ENCODE data around the gene KIF11. TPM values are rescaled to one million over a fixed set of nuclear protein-coding genes. Genes with fewer than 3 reads are reported as not detected.

Gene KIF11
- total RNA-seq, 1 donor from 2014 or later, result 2.5 TPM

GRCh38 chr10:92688927-92689662, 96.2 kb downstream of the KIF11 start:
- Mint-ChIP-seq H3K36me3 (ENCODE audit: low read depth) (peaks cover 31% of the 10 kb centered on the region), H3K4me1 (peaks cover 38% of the 10 kb centered on the region), H3K27me3 (no peaks in the 10 kb centered on the region), H3K27ac (peak overlapping the region; percentile 85), H3K9me3 (peaks cover 7% of the 10 kb centered on the region), H3K4me3 (peak overlapping the region; percentile 86)
- no peak for DNase-seq
- POLR2A ChIA-PET, result interaction anchor here (0.7 to 7.5 kb wide), 22 partner anchors 8 to 158 kb away, joined by 3 to 154 read pairs (median 15); partner anchors contain the start of genes EXOC6 and KIF11
- intact Hi-C loops (cut with micrococcal nuclease), result loop anchor here (1.0 kb wide), 7 partner anchors 23 to 191 kb away; no protein-coding TSS in a partner anchor
- TF ChIP-seq CTCF (IDR thresholded peaks at IDR 0.05), result no peak
- ATAC-seq (ENCODE audit: low read depth), result peak; percentile 8
- CTCF ChIA-PET, result interaction anchor here (0.5 to 5.8 kb wide), 12 partner anchors 23 to 175 kb away, joined by 3 to 33 read pairs (median 4); partner anchors contain the start of gene EXOC6

DNA sequence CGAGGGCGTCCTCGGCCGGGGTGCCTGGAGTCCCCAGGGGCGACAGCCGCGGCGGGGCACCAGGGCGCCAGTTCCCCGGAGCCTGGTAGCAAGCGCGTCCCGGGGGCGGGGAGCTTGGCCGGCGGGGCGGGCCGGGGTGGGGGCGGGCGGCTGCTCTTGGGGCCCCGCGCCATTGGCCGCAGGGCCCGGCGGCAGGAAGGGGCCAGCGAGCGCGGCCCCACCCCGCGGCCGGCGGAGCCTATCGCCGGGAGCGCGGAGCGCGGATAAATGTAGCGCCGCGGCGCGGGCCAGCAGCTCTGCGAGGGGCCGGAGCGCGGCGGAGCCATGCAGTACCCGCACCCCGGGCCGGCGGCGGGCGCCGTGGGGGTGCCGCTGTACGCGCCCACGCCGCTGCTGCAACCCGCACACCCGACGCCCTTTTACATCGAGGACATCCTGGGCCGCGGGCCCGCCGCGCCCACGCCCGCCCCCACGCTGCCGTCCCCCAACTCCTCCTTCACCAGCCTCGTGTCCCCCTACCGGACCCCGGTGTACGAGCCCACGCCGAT, 96.8 kb downstream of the KIF11 start, which contains the start of gene HHEX:
Gene HHEX (plus strand): TSS at position 293 of the 548 bp plus-strand sequence. CDS start 32 bp downstream, at position 325.
- CTCF ChIA-PET, result interaction anchor here (0.6 to 5.8 kb wide), 12 partner anchors 22 to 191 kb away, joined by 3 to 33 read pairs (median 4); partner anchors contain the start of gene EXOC6
- H3K4me3 Mint-ChIP-seq, result peak within 1 kb of the TSS; percentile 86
- peaks cover 45% of the 10 kb centered on the region for H3K4me1 Mint-ChIP-seq
- H3K36me3 Mint-ChIP-seq (ENCODE audit: low read depth), result peaks cover 35% of the 10 kb centered on the region
- DNase-seq (peak; percentile 79), ATAC-seq (ENCODE audit: low read depth) (peak; percentile 75)
- peaks cover 5% of the 10 kb centered on the region for H3K9me3 Mint-ChIP-seq
- POLR2A ChIA-PET, result interaction anchor here (0.6 to 7.5 kb wide), 26 partner anchors 9 to 162 kb away, joined by 3 to 154 read pairs (median 12); partner anchors contain the start of genes EXOC6 and KIF11
- H3K27ac Mint-ChIP-seq, result peak within 1 kb of the TSS; percentile 92
- TF ChIP-seq CTCF (IDR thresholded peaks at IDR 0.05), result no peak
- H3K27me3 Mint-ChIP-seq, result no peaks in the 10 kb centered on the region
- intact Hi-C loops (cut with micrococcal nuclease), result loop anchor here (1.0 kb wide), 8 partner anchors 23 to 191 kb away; partner anchors contain the start of gene EXOC6

GRCh38 chr10:92690211-92690914, 97.4 kb downstream of the KIF11 start:
- peaks cover 2% of the 10 kb centered on the region for H3K9me3 Mint-ChIP-seq
- H3K36me3 Mint-ChIP-seq (ENCODE audit: low read depth), result peaks cover 39% of the 10 kb centered on the region
- H3K4me1 Mint-ChIP-seq, result peaks cover 49% of the 10 kb centered on the region
- no peaks in the 10 kb centered on the region for H3K27me3 Mint-ChIP-seq
- H3K27ac Mint-ChIP-seq, result peak overlapping the region; percentile 92
- DNase-seq (peak; percentile 75), ATAC-seq (ENCODE audit: low read depth) (peak; percentile 23)
- intact Hi-C loops (cut with micrococcal nuclease), result loop anchor here (1.0 kb wide), 1 partner anchor 158 kb away; the partner anchor contains the start of gene EXOC6
- CTCF ChIA-PET, result interaction anchor here (0.6 to 5.8 kb wide), 15 partner anchors 9 to 190 kb away, joined by 3 to 33 read pairs (median 3); partner anchors contain the start of gene EXOC6
- POLR2A ChIA-PET, result interaction anchor here (0.6 to 7.5 kb wide), 35 partner anchors 9 to 452 kb away, joined by 3 to 154 read pairs (median 9); partner anchors contain the start of genes EXOC6, IDE and KIF11
- no peak for TF ChIP-seq CTCF (IDR thresholded peaks at IDR 0.05)
- H3K4me3 Mint-ChIP-seq, result peak overlapping the region; percentile 83

- H3K9me3 Mint-ChIP-seq, result no peaks in the 10 kb centered on the region
- peak overlapping the region; percentile 83 for H3K4me3 Mint-ChIP-seq
- H3K4me1 Mint-ChIP-seq, result peaks cover 49% of the 10 kb centered on the region
- peak overlapping the region; percentile 92 for H3K27ac Mint-ChIP-seq
- intact Hi-C loops (cut with micrococcal nuclease), result loop anchor here (1.0 kb wide), 2 partner anchors 8 to 157 kb away; partner anchors contain the start of gene EXOC6
- ATAC-seq (ENCODE audit: low read depth) (no peak), DNase-seq (no peak)
- H3K27me3 Mint-ChIP-seq, result no peaks in the 10 kb centered on the region
- TF ChIP-seq CTCF (IDR thresholded peaks at IDR 0.05), result no peak
- peaks cover 41% of the 10 kb centered on the region for H3K36me3 Mint-ChIP-seq (ENCODE audit: low read depth)
- ChIA-PET POLR2A (interaction anchor here (0.6 to 7.5 kb wide), 29 partner anchors 10 to 453 kb away, joined by 3 to 154 read pairs (median 11); partner anchors contain the start of genes EXOC6, IDE and KIF11), CTCF (interaction anchor here (0.9 to 5.8 kb wide), 11 partner anchors 8 to 189 kb away, joined by 3 to 33 read pairs (median 3); partner anchors contain the start of gene EXOC6)
Measured at GRCh38 chr10:92690915-92691590, 98.1 kb downstream of the KIF11 start.
